ENCODE measurements around the gene METTL2A. TPM values are rescaled to one million over a fixed set of nuclear protein-coding genes. Genes with fewer than 3 reads are reported as not detected.
A peak's percentile ranks its signal among the peaks of the same experiment; 100 is the strongest.
"Not testable (repeated sequence)": the region's sequence is repeated elsewhere in the genome, so short reads cannot be mapped to it uniquely, and the experiment has no call there.

Gene METTL2A
- total and polyA plus RNA-seq, 4 donors, result 6.3 to 14.1 (median 9.2) TPM

- H3K9ac ChIP-seq (ENCODE audit: low read depth in 1 of 2, low read length in 2 of 2), result peak overlapping the region in 1 of 2 donors; percentile 27
These were observed 54.2 kb downstream of the METTL2A start for GRCh38 chr17:62477718-62478408.

GRCh38 chr17:62478424-62478879 is 54.8 kb downstream of the METTL2A start, which contains the start of gene TLK2:
TLK2 (plus strand) TSS chr17:62478825; CDS start chr17:62481126, 2,301 bp downstream.
- Histone ChIP-seq H3K27ac (ENCODE audit: low read depth in 1 of 2, low read length in 2 of 2) (peak within 1 kb of the TSS; percentile 65 to 67), H3K4me3 (ENCODE audit: low read depth in 1 of 3, low read length in 3 of 3) (peak within 1 kb of the TSS; percentile 35 to 89 (median 72)), H3K36me3 (ENCODE audit: control insufficient read depth in 4 of 4, insufficient read depth in 3 of 4, low read depth in 1 of 4, low read length in 3 of 4) (peaks cover 0 to 2% (median 0%) of the 10 kb centered on the region in 4 donors), H3K4me1 (ENCODE audit: control insufficient read depth in 4 of 4, insufficient read depth in 4 of 4, low read length in 3 of 4) (peaks cover 0 to 9% (median 3%) of the 10 kb centered on the region in 4 donors), H3K9me3 (ENCODE audit: control insufficient read depth in 4 of 4, low read length in 3 of 4) (no peaks in the 10 kb centered on the region), H3K9ac (ENCODE audit: low read depth in 1 of 2, low read length in 2 of 2) (peak within 1 kb of the TSS; percentile 60 to 75), H3K27me3 (ENCODE audit: control insufficient read depth in 4 of 4, insufficient read depth in 4 of 4, low read length in 3 of 4) (no peaks in the 10 kb centered on the region)
- WGBS, result under 1% methylated on average over 59 of the region's 59 CpGs
- TF ChIP-seq JUND (IDR thresholded peaks at IDR 0.05), result no peak
- no peak for TF ChIP-seq RXRA (IDR thresholded peaks at IDR 0.05)
- TF ChIP-seq HNF4G (IDR thresholded peaks at IDR 0.05), result no peak
- no peak for TF ChIP-seq ZBTB33 (IDR thresholded peaks at IDR 0.05)
- no peak for TF ChIP-seq CTCF (IDR thresholded peaks at IDR 0.05; ENCODE audit: low read depth, low read length, missing input control)
- TF ChIP-seq FOXA1 (IDR thresholded peaks at IDR 0.05), result no peak
- no peak for TF ChIP-seq SP1 (IDR thresholded peaks at IDR 0.05)
- no peak for TF ChIP-seq NR2F2 (IDR thresholded peaks at IDR 0.05)
- no peak for TF ChIP-seq RAD21 (IDR thresholded peaks at IDR 0.05)
- TF ChIP-seq MAX (IDR thresholded peaks at IDR 0.05), result no peak
- no peak for TF ChIP-seq ATF3 (IDR thresholded peaks at IDR 0.05)
- TF ChIP-seq YY1 (IDR thresholded peaks at IDR 0.05), result no peak
- TF ChIP-seq REST (IDR thresholded peaks at IDR 0.05), result no peak
- TF ChIP-seq GABPA (IDR thresholded peaks at IDR 0.05 in 1 of 2, conservative IDR thresholded peaks at IDR 0.05 in 1 of 2), result no peak
- no peak for TF ChIP-seq EGR1 (IDR thresholded peaks at IDR 0.05; ENCODE audit: low read depth in 2 of 2)
- TF ChIP-seq FOXA2 (IDR thresholded peaks at IDR 0.05), result no peak
- no peak for TF ChIP-seq TAF1 (conservative IDR thresholded peaks at IDR 0.05)
- no peak for TF ChIP-seq HNF4A (conservative IDR thresholded peaks at IDR 0.05)
- peak; percentile 73 for DNase-seq (ENCODE audit: low spot score)

More at GRCh38 chr17:62477718-62478408, 54.2 kb downstream of the METTL2A start:
- Histone ChIP-seq H3K4me3 (ENCODE audit: low read depth in 1 of 3, low read length in 3 of 3) (peak overlapping the region in 2 of 3 donors; percentile 46 to 89), H3K27ac (ENCODE audit: low read depth in 1 of 2, low read length in 2 of 2) (peak overlapping the region in 1 of 2 donors; percentile 65)
- peak; percentile 63 for DNase-seq (ENCODE audit: low spot score)
- not testable (repeated sequence) for H3K9me3 ChIP-seq (ENCODE audit: control insufficient read depth in 4 of 4, low read length in 3 of 4); H3K36me3 ChIP-seq (ENCODE audit: control insufficient read depth in 4 of 4, insufficient read depth in 3 of 4, low read depth in 1 of 4, low read length in 3 of 4); H3K4me1 ChIP-seq (ENCODE audit: control insufficient read depth in 4 of 4, insufficient read depth in 4 of 4, low read length in 3 of 4); H3K27me3 ChIP-seq (ENCODE audit: control insufficient read depth in 4 of 4, insufficient read depth in 4 of 4, low read length in 3 of 4)
- 5% methylated on average over 61 of the region's 61 CpGs for WGBS

- WGBS, result 3% methylated on average over 75 of the region's 84 CpGs
- DNase-seq (ENCODE audit: low spot score), result peak; percentile 67
- H3K4me1 ChIP-seq (ENCODE audit: control insufficient read depth in 4 of 4, insufficient read depth in 4 of 4, low read length in 3 of 4), result not testable (repeated sequence)
These were observed 55.4 kb downstream of the METTL2A start for GRCh38 chr17:62478880-62479638.

More at GRCh38 chr17:62478880-62479638, 55.4 kb downstream of the METTL2A start:
- not testable (repeated sequence) for H3K9me3 ChIP-seq (ENCODE audit: control insufficient read depth in 4 of 4, low read length in 3 of 4); H3K27me3 ChIP-seq (ENCODE audit: control insufficient read depth in 4 of 4, insufficient read depth in 4 of 4, low read length in 3 of 4); H3K36me3 ChIP-seq (ENCODE audit: control insufficient read depth in 4 of 4, insufficient read depth in 3 of 4, low read depth in 1 of 4, low read length in 3 of 4)
- Histone ChIP-seq H3K4me3 (ENCODE audit: low read depth in 1 of 3, low read length in 3 of 3) (peak overlapping the region in 2 of 3 donors; percentile 72 to 89), H3K9ac (ENCODE audit: low read depth in 1 of 2, low read length in 2 of 2) (peak overlapping the region; percentile 60 to 75), H3K27ac (ENCODE audit: low read depth in 1 of 2, low read length in 2 of 2) (peak overlapping the region; percentile 63 to 67)
